GM12874 (cell line): Measurements from ENCODE around the gene HIBCH.

Experiments
- CTCF ChIP-seq: IDR thresholded peaks from 2 replicates; pipeline ENCODE4 v1.5.1; 2011; ENCODE audit warnings: low read depth, mild to moderate bottlenecking, control low read depth, low read length, moderate library complexity; ENCODE audit not compliant: insufficient read depth

The HIBCH gene

DNA sequence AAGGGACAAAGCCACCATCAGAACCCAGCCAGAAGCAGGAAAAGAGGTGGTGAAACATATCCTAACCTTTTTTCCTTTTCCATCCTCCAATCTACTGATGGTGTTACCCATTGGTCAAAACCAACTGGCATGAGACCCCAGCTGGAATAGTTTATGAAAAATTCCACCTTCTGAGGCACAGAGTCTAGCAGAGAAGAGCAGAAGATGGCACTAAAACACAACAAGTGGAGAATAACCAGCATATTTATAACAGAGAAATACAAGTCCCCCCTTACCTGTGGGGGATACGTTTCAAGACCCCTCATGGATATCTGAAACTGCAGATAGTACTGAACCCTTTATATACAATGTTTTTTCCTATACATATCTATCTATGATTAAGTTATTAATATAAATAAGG lies 18.8 kb upstream of the HIBCH start:
- TF ChIP-seq CTCF: no peak

DNA sequence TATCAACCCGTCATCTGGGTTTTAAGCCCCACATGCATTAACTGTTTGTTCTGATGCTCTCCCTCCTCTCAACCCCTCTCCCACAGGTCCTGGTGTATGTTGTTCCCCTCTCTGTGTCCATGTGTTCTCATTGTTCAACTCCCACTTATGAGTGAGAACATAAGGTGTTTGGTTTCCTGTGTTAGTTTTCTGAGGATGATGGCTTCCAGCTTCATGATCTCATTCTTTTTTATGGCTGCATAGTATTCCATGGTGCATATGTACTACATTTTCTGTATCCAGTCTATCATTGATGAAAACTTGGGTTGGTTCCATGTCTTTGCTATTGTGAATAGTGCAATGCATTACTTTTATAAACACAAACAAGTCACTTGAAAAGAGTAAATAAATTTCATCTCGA lies 16.8 kb upstream of the HIBCH start:
- no peak for TF ChIP-seq CTCF

- no peak for TF ChIP-seq CTCF
Measured at GRCh38 chr2:190335225-190335559, 15.6 kb upstream of the HIBCH start.

DNA sequence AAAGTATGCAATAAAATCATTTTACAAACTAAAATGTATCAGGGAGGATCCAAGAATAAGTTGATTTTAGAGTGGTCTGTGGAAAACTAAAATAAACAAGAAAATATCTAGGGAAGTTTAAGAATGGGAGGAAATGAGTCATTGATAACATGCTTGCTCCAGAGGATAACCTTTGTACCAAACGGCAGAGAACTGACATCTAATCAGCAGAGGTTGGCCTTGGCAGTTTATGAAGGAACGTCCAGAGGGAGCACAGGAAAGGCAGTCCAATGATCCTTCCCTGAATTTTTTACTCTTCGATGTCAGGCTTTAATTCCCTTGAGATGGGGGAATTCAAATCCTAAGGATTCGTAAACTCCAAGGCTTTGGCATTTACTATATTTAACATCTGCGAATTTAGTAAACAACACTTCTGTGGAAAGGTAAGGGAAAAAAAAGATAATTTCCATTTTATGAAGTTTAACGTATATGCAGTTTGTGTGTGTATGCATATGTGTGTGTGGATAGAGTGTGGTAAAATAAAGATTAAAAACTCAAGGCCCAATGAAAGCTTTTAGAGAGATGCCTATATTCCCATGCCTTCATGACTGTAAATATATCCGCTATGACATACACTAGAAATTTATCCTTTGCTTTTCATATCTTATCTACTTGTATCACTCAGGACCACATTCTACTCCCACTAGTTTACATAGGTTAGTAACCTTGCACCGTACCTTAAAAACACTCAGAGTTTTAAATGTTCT lies 15.0 kb upstream of the HIBCH start:
- TF ChIP-seq CTCF: no peak

GRCh38 chr2:190333928-190334327 lies 14.3 kb upstream of the HIBCH start:
- TF ChIP-seq CTCF: no peak

DNA sequence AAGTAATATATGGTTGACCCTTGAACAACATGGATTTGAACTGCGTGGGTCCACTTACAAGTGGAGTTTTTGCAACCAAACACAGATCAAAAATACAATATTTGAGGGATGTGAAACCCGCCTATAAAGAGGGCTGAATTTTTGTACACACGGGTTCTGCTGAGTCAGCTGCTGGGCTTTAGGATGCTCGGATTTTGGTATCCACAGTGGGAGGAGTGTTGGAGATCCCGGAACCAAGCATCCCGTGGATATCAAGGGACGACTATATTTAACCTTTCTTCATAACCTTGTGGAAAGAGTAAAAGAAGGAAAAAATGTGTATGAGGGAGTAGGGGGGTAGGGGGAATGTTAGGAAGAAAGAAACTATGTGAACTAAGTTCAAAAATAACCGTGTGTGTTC lies 13.8 kb upstream of the HIBCH start:
- no peak for TF ChIP-seq CTCF

- no peak for TF ChIP-seq CTCF
Measured at GRCh38 chr2:190328573-190329147, 9.0 kb upstream of the HIBCH start.
